Left lung (tissue), 10 donors: ENCODE data around the gene UBXN1. TPM values are rescaled to one million over a fixed set of nuclear protein-coding genes. Genes with fewer than 3 reads are reported as not detected.

Experiments
- ATAC-seq: fragments of 200-7000 bp; cut with Tn5 transposase; one replicate; pipeline ENCODE4 v1.9.1; 2020; ENCODE audit warnings: moderate library complexity
- DNase-seq, 4 donors: peaks; one replicate each; pipeline ENCODE4 v3.0.0-alpha.2; 2013 to 2020
- H3K27ac ChIP-seq, 2 donors: fragments of 200-600 bp; sonication (generic) in 1 of 2; one replicate each; pipeline versions ENCODE4 v1.5.0 to v1.8.0; 2020 to 2021
- H3K27me3 ChIP-seq, 2 donors: fragments of 200-600 bp; sonication (generic) in 1 of 2; one replicate each; pipeline versions ENCODE4 v1.5.0 to v1.8.0; 2020 to 2021
- H3K36me3 ChIP-seq, 2 donors: fragments of 200-600 bp; sonication (generic) in 1 of 2; one replicate each; pipeline versions ENCODE4 v1.5.0 to v1.8.0; 2020 to 2021
- H3K4me1 ChIP-seq, 2 donors: fragments of 200-600 bp; one replicate each; pipeline ENCODE4 v1.8.0; 2021
- H3K4me3 ChIP-seq, 2 donors: fragments of 200-600 bp; sonication (generic) in 1 of 2; one replicate each; pipeline versions ENCODE4 v1.5.0 to v1.8.0; 2020 to 2021; ENCODE audit warnings: mild to moderate bottlenecking in 1 of 2
- H3K9me3 ChIP-seq, 2 donors: fragments of 200-600 bp; sonication (generic) in 1 of 2; one replicate each; pipeline versions ENCODE4 v1.5.0 to v1.8.0; 2020 to 2021
- CTCF ChIP-seq, 2 donors: fragments of 200-600 bp; sonication (generic) in 1 of 2; IDR thresholded peaks; one replicate each; pipeline versions ENCODE4 v1.5.0 to v1.8.0; 2021; ENCODE audit warnings: antibody characterized with exemption in 2 of 2
- intact Hi-C, 2 donors: fragments of 100-400 bp; cut with DNase I; formaldehyde crosslinking; loops; one replicate each; pipeline versions ENCODE4 v1.11.2 to v1.14.2; 2022
- polyA plus RNA-seq, 6 donors: library from polyadenylated mRNA; unstranded; fragments of 120-200 nt; gene quantifications; one replicate each; pipeline ENCODE4 v1.2.1, GENCODE V29; 2013; ENCODE audit not compliant: insufficient read length in 6 of 6
- total RNA-seq, 2 donors: library from RNA; stranded (reverse); fragmentation: NEBNext Ultra II Directional; extraction: Animal tissue kit (Norgen Biotek cat#: 25700); gene quantifications; one replicate each; pipeline ENCODE4 v1.2.1, GENCODE V29; 2021
- donor health status: DM: no; HTN: yes; CAD: no.
- donor health status: DM: no; HTN: no; CAD: no.

The UBXN1 gene
- total and polyA plus RNA-seq, 8 donors, result 67.5 to 169 (median 145) TPM

GRCh38 chr11:62682518-62682917 lies 3.6 kb upstream of the UBXN1 start:
- Histone ChIP-seq H3K4me1 (peaks cover 15 to 25% of the 10 kb centered on the region in 2 donors), H3K27ac (no peak overlapping the region), H3K36me3 (peaks cover 0 to 5% of the 10 kb centered on the region in 2 donors), H3K4me3 (no peak overlapping the region), H3K27me3 (peaks cover 3 to 14% of the 10 kb centered on the region in 2 donors), H3K9me3 (no peaks in the 10 kb centered on the region)
- intact Hi-C loops, result no loop called here
- no peak for ATAC-seq
- peak in 1 of 4 donors; percentile 19 for DNase-seq
- TF ChIP-seq CTCF (IDR thresholded peaks at IDR 0.05), result no peak

- peaks cover 0 to 21% of the 10 kb centered on the region in 2 donors for H3K36me3 ChIP-seq
- peak overlapping the region in 1 of 2 donors; percentile 7 for H3K27ac ChIP-seq
- peak; percentile 32 to 36 for TF ChIP-seq CTCF (IDR thresholded peaks at IDR 0.05)
- DNase-seq (peak in 1 of 4 donors; percentile 41), ATAC-seq (peak; percentile 80)
- no peaks in the 10 kb centered on the region for H3K9me3 ChIP-seq
- intact Hi-C loops, result no loop called here
- H3K4me3 ChIP-seq, result no peak overlapping the region
- peaks cover 15 to 36% of the 10 kb centered on the region in 2 donors for H3K4me1 ChIP-seq
- no peaks in the 10 kb centered on the region for H3K27me3 ChIP-seq
These were observed 2.0 kb upstream of the UBXN1 start for GRCh38 chr11:62680825-62681240.

GRCh38 chr11:62678433-62678769 lies 472 bp downstream of the UBXN1 start:
- Histone ChIP-seq H3K27ac (peak overlapping the region; percentile 79 to 94), H3K27me3 (no peaks in the 10 kb centered on the region), H3K36me3 (peaks cover 0 to 46% of the 10 kb centered on the region in 2 donors), H3K4me1 (peaks cover 15 to 41% of the 10 kb centered on the region in 2 donors), H3K4me3 (peak overlapping the region; percentile 92 to 94), H3K9me3 (no peaks in the 10 kb centered on the region)
- no peak for ATAC-seq
- intact Hi-C loops, result no loop called here
- DNase-seq, result no peak
- no peak for TF ChIP-seq CTCF (IDR thresholded peaks at IDR 0.05)

- H3K4me1 ChIP-seq, result peaks cover 18 to 48% of the 10 kb centered on the region in 2 donors
- peak overlapping the region in 1 of 2 donors; percentile 92 for H3K4me3 ChIP-seq
- H3K27me3 ChIP-seq, result no peaks in the 10 kb centered on the region
- ATAC-seq (no peak), DNase-seq (peak in 1 of 4 donors; percentile 54)
- no peak for TF ChIP-seq CTCF (IDR thresholded peaks at IDR 0.05)
- intact Hi-C loops, result no loop called here
- no peak overlapping the region for H3K27ac ChIP-seq
- no peaks in the 10 kb centered on the region for H3K9me3 ChIP-seq
- H3K36me3 ChIP-seq, result peaks cover 0 to 51% of the 10 kb centered on the region in 2 donors
These were observed 1.2 kb downstream of the UBXN1 start for GRCh38 chr11:62677714-62678113.

- Histone ChIP-seq H3K4me1 (peaks cover 21 to 54% of the 10 kb centered on the region in 2 donors), H3K27ac (no peak overlapping the region), H3K36me3 (peaks cover 0 to 51% of the 10 kb centered on the region in 2 donors), H3K27me3 (no peaks in the 10 kb centered on the region), H3K4me3 (no peak overlapping the region), H3K9me3 (no peaks in the 10 kb centered on the region)
- DNase-seq (no peak), ATAC-seq (no peak)
- intact Hi-C loops, result no loop called here
- TF ChIP-seq CTCF (IDR thresholded peaks at IDR 0.05), result no peak
These were observed 1.7 kb downstream of the UBXN1 start for GRCh38 chr11:62677156-62677555.
